Ovary (tissue), 9 donors: ENCODE results near the gene DUT. TPM values are rescaled to one million over a fixed set of nuclear protein-coding genes. Genes with fewer than 3 reads are reported as not detected.
"Not testable (repeated sequence)": the region's sequence is repeated elsewhere in the genome, so short reads cannot be mapped to it uniquely, and the experiment has no call there.

Experiments
- DNase-seq, 5 donors: peaks; one replicate each; pipeline ENCODE4 v3.0.0-alpha.2; 2019 to 2020
- H3K27ac ChIP-seq, 2 donors: fragments of 200-600 bp; one replicate each; pipeline versions ENCODE4 v1.5.1 to v1.8.0; 2019 to 2022
- H3K27me3 ChIP-seq: fragments of 200-600 bp; one replicate; pipeline ENCODE4 v1.8.0; 2022
- H3K36me3 ChIP-seq: fragments of 200-600 bp; sonication (generic); one replicate; pipeline ENCODE4 v1.5.1; 2019
- H3K4me1 ChIP-seq: one replicate; pipeline ENCODE4 v1.8.1; 2013; ENCODE audit warnings: mild to moderate bottlenecking, moderate library complexity; ENCODE audit not compliant: insufficient read depth
- H3K4me3 ChIP-seq: fragments of 200-600 bp; sonication (generic); one replicate; pipeline ENCODE4 v1.5.1; 2017
- H3K9me3 ChIP-seq, 2 donors: fragments of 200-600 bp in 1 of 2; sonication (generic) in 1 of 2; one replicate each; pipeline versions ENCODE4 v1.5.1 to v1.8.1; 2013 to 2019; ENCODE audit warnings: mild to moderate bottlenecking in 1 of 2, moderate library complexity in 1 of 2
- EP300 ChIP-seq: sonication (generic); formaldehyde crosslinking; IDR thresholded peaks from one replicate; pipeline ENCODE4 v1.6.1; 2017; ENCODE audit warnings: antibody characterized with exemption
- POLR2A ChIP-seq: fragments of 450-650 bp; IDR thresholded peaks from one replicate; pipeline ENCODE4 v1.6.1; 2017; ENCODE audit warnings: antibody characterized with exemption, mild to moderate bottlenecking, moderate library complexity
- WGBS, 3 donors: extraction: QIAGEN DNeasy Blood & Tissue Kit in 1 of 3; methylation state at CpG; one replicate each; pipeline versions ENCODE4 v1.1.5 to v1.1.7; 2013 to 2017; 5-methylcytosine and 5-hydroxymethylcytosine counted together
- intact Hi-C, 4 donors: fragments of 100-400 bp; cut with DNase I; formaldehyde crosslinking; loops; one replicate each; pipeline versions ENCODE4 v1.11.0 to v1.15.1; 2022 to 2023
- polyA plus RNA-seq, 2 donors: library from polyadenylated mRNA; stranded (reverse); fragments of 200-250 nt in 1 of 2; fragments of 350-450 nt in 1 of 2; fragmentation: Illumina TruSeq in 1 of 2; extraction: RNeasy Lipid Tissue Mini Kit (QIAGEN cat#74804) in 1 of 2; gene quantifications; one replicate each; pipeline ENCODE4 v1.2.3, GENCODE V29; 2013 to 2014
- total RNA-seq, 7 donors: library from RNA; depleted of rRNA in 2 of 7; stranded (reverse); fragments of >200 nt in 2 of 7; fragmentation: NEBNext Ultra II Directional in 3 of 7; extraction: Animal tissue kit (Norgen Biotek cat#: 25700) in 3 of 7; gene quantifications; one replicate each; pipeline versions ENCODE4 v1.1.0 to v1.2.4, GENCODE V29; 2016 to 2023
- TF ChIP-seq, protein P1 (sequence below), 3 donors: fragments of 450-650 bp in 2 of 3; fragments of 200-600 bp in 1 of 3; IDR thresholded peaks; one replicate each; pipeline versions ENCODE4 v1.5.1 to v1.8.0; 2016 to 2022; ENCODE audit warnings: antibody characterized with exemption in 3 of 3, mild to moderate bottlenecking in 1 of 3
- donor health status: DM: no; HTN: no; CAD: no; lungs with moderate emphysema.
- donor health status: DM: no; HTN: no; CAD: no.
- donor health status: Bipolar disorder and iron deficiency.
- donor health status: DM: yes; HTN: yes; CAD: no.
- donor health status: DM: no; HTN: no; CAD: no.
- donor health status: DM: yes; HTN: yes; CAD: no.

The DUT gene
- total and polyA plus RNA-seq, 9 donors = 63.1 to 131 (median 84.1) TPM

DNA sequence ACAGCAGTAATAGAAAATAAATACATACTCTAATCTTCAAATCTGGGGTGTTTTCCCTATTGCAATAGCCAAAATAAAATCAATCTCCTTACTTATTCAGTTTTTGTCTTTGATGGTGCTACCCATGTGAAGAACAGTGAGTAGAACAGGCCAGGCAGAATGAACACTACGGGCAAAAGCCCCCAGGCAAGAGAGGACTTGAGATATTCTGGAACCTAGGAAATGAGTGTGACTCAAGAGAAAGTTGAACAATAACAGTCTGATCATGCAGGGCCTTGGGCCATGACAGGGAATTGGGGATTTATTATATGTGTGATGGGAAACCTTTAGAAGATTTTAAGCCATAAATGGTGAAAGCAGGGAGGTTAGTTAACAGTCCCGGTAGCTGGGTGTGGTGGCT lies 14.0 kb upstream of the DUT start:
- TF ChIP-seq EP300 = no peak
- TF ChIP-seq, protein P1, sequence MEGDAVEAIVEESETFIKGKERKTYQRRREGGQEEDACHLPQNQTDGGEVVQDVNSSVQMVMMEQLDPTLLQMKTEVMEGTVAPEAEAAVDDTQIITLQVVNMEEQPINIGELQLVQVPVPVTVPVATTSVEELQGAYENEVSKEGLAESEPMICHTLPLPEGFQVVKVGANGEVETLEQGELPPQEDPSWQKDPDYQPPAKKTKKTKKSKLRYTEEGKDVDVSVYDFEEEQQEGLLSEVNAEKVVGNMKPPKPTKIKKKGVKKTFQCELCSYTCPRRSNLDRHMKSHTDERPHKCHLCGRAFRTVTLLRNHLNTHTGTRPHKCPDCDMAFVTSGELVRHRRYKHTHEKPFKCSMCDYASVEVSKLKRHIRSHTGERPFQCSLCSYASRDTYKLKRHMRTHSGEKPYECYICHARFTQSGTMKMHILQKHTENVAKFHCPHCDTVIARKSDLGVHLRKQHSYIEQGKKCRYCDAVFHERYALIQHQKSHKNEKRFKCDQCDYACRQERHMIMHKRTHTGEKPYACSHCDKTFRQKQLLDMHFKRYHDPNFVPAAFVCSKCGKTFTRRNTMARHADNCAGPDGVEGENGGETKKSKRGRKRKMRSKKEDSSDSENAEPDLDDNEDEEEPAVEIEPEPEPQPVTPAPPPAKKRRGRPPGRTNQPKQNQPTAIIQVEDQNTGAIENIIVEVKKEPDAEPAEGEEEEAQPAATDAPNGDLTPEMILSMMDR (IDR thresholded peaks at IDR 0.05) = no peak
- H3K4me1 ChIP-seq = no peaks in the 10 kb centered on the region
- no peaks in the 10 kb centered on the region for H3K9me3 ChIP-seq
- no peaks in the 10 kb centered on the region for H3K36me3 ChIP-seq
- intact Hi-C loops = no loop called here
- H3K27ac ChIP-seq = no peak overlapping the region
- H3K4me3 ChIP-seq = no peak overlapping the region
- H3K27me3 ChIP-seq = no peaks in the 10 kb centered on the region
- 94 to 98% (median 97%) methylated on average over 2 of the region's 2 CpGs for WGBS, 3 donors
- no peak for DNase-seq

DNA sequence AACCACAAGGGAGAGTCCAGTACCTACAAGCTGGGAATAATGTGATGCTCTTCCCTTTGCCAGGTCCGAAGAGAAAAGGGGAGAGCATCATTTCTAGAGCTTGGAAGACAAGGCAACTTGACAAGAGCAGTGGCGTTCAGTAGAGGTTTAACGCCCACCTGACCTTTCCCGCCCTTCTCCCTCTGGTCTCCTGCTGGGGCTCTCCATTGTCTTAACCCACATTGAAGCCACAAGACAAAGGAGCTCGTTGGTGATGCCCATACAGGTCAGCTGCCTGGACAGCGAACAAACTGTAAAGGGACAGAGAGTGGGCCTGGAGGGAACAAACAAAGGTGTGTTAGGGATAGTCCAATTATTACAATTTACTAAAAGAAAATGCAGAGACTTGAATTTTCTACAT lies 13.1 kb upstream of the DUT start:
- H3K4me3 ChIP-seq = no peak overlapping the region
- TF ChIP-seq, protein P1 (IDR thresholded peaks at IDR 0.05) = no peak
- no peaks in the 10 kb centered on the region for H3K4me1 ChIP-seq
- H3K27me3 ChIP-seq = no peaks in the 10 kb centered on the region
- no peak overlapping the region for H3K27ac ChIP-seq
- no peaks in the 10 kb centered on the region for H3K9me3 ChIP-seq
- intact Hi-C loops = no loop called here
- no peaks in the 10 kb centered on the region for H3K36me3 ChIP-seq
- WGBS, 3 donors = 68 to 74% (median 73%) methylated on average over 6 of the region's 6 CpGs
- no peak for DNase-seq

DNA sequence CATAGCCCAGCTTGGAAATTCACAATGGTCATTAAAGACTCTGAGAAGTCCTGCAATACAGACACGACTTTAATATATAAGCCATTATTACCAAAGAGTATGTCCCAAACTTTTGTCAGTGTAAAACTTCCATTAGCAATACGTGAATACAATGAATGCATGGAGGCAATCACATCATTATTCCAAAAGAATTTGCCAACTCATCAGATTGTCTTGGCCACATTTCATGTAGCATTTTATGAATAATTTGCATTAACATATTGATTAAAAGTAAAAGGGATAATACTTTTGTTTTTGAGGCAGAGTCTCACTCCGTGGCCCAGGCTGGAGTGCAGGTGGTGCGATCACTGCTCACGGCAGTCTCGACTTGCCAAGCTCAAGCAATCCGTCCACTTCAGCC lies 7.9 kb upstream of the DUT start:
- Histone ChIP-seq H3K4me3 (no peak overlapping the region), H3K27me3 (no peaks in the 10 kb centered on the region), H3K27ac (no peak overlapping the region), H3K36me3 (no peaks in the 10 kb centered on the region), H3K9me3 (no peaks in the 10 kb centered on the region), H3K4me1 (no peaks in the 10 kb centered on the region)
- DNase-seq = no peak
- TF ChIP-seq POLR2A (no peak), EP300 (no peak)
- TF ChIP-seq, protein P1 (IDR thresholded peaks at IDR 0.05) = no peak
- intact Hi-C loops = no loop called here
- 94 to 96% (median 94%) methylated on average over 7 of the region's 7 CpGs for WGBS, 3 donors

DNA sequence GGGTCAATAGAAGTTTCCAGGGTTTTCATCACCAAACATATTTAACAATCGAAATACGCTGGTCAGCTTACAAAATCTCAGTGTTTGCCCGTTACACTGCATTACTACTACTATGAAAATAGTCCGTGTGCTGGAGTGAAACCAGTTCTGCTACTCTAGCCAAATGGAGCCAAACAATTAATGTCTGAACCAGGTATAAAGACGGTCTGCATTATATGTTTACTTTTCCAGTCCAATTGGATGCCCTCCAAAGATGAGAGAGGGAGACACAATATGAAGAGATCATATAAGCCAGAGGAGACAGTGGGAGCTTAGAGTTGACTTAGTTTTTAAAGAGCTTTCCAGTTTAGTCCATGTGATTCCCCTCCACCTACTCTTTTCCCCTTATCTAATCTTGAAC lies 6.3 kb upstream of the DUT start:
- H3K27me3 ChIP-seq = no peaks in the 10 kb centered on the region
- no peaks in the 10 kb centered on the region for H3K9me3 ChIP-seq
- DNase-seq = no peak
- no peak for TF ChIP-seq EP300
- no peak for TF ChIP-seq POLR2A
- H3K27ac ChIP-seq = no peak overlapping the region
- H3K4me3 ChIP-seq = no peak overlapping the region
- WGBS, 3 donors = 62 to 67% (median 67%) methylated on average over 5 of the region's 5 CpGs
- intact Hi-C loops = no loop called here
- H3K36me3 ChIP-seq = no peaks in the 10 kb centered on the region
- H3K4me1 ChIP-seq = no peaks in the 10 kb centered on the region

DNA sequence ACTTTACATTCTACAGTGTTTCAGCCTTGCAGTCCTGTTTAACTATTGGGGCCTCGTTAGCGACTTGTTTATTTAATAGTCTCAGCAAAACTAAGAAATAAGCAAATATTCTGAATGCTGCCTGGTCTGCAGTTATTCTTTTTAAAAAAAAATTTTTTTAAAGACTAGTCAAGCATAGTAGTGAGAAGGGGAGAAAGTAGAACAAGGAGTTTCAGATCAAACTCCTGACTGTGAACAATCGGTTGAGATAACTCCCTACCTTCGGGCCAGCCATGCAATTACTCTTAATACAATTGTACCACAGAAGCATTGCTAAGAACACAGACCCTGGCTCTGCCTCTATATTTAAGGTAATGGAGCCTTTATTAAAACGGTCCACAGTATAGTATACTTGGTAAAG lies 5.8 kb upstream of the DUT start:
- 70 to 83% (median 78%) methylated on average over 5 of the region's 5 CpGs for WGBS, 3 donors
- no peak for DNase-seq
- Histone ChIP-seq H3K4me3 (no peak overlapping the region), H3K27me3 (no peaks in the 10 kb centered on the region), H3K27ac (no peak overlapping the region), H3K4me1 (peaks cover under 1% of the 10 kb centered on the region), H3K36me3 (no peaks in the 10 kb centered on the region), H3K9me3 (no peaks in the 10 kb centered on the region)
- intact Hi-C loops = no loop called here
- TF ChIP-seq POLR2A = no peak
- TF ChIP-seq, protein P1 (IDR thresholded peaks at IDR 0.05) = no peak
- no peak for TF ChIP-seq EP300

DNA sequence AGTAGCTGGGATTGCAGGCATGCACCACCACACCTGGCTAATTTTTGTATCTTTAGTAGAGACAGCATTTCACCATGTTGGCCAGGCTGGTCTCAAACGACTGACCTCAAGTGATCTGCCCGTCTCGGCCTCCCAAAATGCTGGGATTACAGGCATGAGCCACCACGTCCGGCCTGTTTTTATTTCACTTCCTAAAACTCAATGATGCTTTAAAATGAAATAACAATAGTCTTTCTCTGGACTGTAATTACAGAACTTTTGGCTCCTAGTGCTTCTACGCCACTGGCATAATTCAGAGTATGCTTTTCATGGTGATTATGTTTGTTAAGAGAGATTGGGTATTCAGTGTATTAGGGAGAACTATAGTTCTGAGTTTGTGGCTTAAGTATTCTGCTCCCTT lies 5.0 kb upstream of the DUT start:
- H3K27ac ChIP-seq, intact Hi-C loops: not testable (repeated sequence)
- WGBS, 3 donors = 92 to 93% (median 92%) methylated on average over 6 of the region's 6 CpGs

More for the DNA sequence above, 5.0 kb upstream of the DUT start:
- H3K4me3 ChIP-seq, H3K27me3 ChIP-seq, H3K4me1 ChIP-seq, H3K9me3 ChIP-seq, H3K36me3 ChIP-seq, DNase-seq: not testable (repeated sequence)
